HFFc6 (cell line): ENCODE data around the gene SIK1. TPM values are rescaled to one million over a fixed set of nuclear protein-coding genes. Genes with fewer than 3 reads are reported as not detected.
"Not testable (repeated sequence)": the region's sequence is repeated elsewhere in the genome, so short reads cannot be mapped to it uniquely, and the experiment has no call there.

Source experiments
- DNase-seq: peaks from one replicate; pipeline ENCODE4 v3.0.0-alpha.2; 2018
- H3K27ac Mint-ChIP-seq: 2 replicates; pipeline ENCODE4 v1.8.0; 2020; ENCODE audit warnings: mild to moderate bottlenecking, mixed read lengths
- H3K27me3 Mint-ChIP-seq: 2 replicates; pipeline ENCODE4 v1.8.0; 2021; ENCODE audit warnings: mild to moderate bottlenecking, moderate library complexity, mixed read lengths; ENCODE audit not compliant: insufficient read depth
- H3K36me3 Mint-ChIP-seq: 2 replicates; pipeline ENCODE4 v1.8.0; 2021; ENCODE audit warnings: low read depth, mixed read lengths
- H3K4me1 Mint-ChIP-seq: 2 replicates; pipeline ENCODE4 v1.8.0; 2020; ENCODE audit warnings: low read depth, mixed read lengths
- H3K4me3 Mint-ChIP-seq: 2 replicates; pipeline ENCODE4 v1.8.0; 2020; ENCODE audit warnings: mild to moderate bottlenecking, moderate library complexity, mixed read lengths
- H3K9me3 Mint-ChIP-seq: 2 replicates; pipeline ENCODE4 v1.8.0; 2020; ENCODE audit warnings: mild to moderate bottlenecking, mixed read lengths
- total RNA-seq, 6 experiments: library from RNA; stranded (reverse); fragmentation: NEBNext Ultra II Directional; extraction: Animal tissue kit (Norgen Biotek cat#: 25700); gene quantifications; 2 replicates in 1 of 6; 3 replicates in 5 of 6; pipeline ENCODE4 v1.2.3, GENCODE V29; 2021
- TF ChIP-seq, protein P1 (sequence below): fragments of 200-600 bp; sonication (generic); IDR thresholded peaks from 2 replicates; pipeline ENCODE4 v1.5.0; 2021; ENCODE audit warnings: antibody characterized with exemption, mild to moderate bottlenecking

SIK1 gene
- total RNA-seq, 6 experiments from 2014 or later: 3.9 to 5.5 (median 4.7) TPM

DNA sequence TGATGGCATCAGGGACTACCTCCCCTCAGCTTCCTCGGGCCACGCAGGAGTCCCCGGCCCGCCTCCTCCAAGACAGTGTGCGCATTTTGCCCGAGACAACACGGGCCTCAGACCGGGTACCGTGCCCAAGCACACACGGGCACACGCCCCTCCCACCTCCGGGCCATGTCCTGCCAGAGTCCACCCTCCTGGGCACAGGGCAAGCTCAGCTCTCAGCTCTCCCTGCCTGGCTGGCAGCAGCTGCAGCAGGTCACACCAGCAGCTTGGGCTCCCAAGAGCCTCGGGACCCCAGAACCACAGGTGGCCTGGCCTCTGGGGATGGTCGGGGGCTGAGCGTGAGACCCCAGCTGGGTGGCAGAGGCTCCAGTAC is 29.5 kb downstream of the SIK1 start:
- not testable (repeated sequence) for H3K4me1 Mint-ChIP-seq, H3K36me3 Mint-ChIP-seq

DNA sequence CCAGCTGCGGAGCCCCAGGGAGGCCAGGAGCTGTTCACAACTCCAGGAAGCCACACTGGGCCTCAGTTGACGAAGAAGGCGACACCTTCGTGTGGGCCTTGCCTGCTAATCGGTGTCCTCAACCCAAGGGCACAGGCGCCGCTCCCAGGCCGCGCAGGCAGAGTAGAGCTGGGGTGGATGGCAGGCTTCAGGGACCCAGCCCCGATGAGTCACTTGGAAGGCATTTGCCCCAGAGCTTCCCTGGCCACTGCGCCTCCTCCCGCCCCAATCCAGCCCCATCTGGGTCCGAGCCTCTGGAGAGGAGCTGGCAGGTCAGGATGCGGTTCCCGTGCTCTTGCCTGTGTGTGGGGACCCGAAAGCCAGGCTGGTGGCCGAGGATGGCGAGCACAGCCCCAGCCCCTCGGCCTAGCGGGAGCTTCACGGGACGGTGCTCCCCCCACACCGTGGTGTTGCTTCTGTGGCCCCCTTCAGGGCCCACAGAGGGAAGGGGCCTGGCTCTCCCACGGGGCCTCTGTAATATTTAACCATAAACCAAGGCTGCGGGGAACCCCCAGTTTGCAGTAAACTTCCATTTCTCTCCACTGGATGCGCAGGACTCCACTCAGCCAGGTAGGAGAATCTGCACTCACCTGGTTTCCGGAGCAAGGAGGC is 30.0 kb downstream of the SIK1 start:
- DNase-seq, H3K27me3 Mint-ChIP-seq, H3K4me1 Mint-ChIP-seq, H3K27ac Mint-ChIP-seq, H3K9me3 Mint-ChIP-seq, H3K36me3 Mint-ChIP-seq, H3K4me3 Mint-ChIP-seq: not testable (repeated sequence)

More for the DNA sequence above, 29.5 kb downstream of the SIK1 start:
- not testable (repeated sequence) for H3K9me3 Mint-ChIP-seq, H3K27me3 Mint-ChIP-seq, H3K4me3 Mint-ChIP-seq, H3K27ac Mint-ChIP-seq, DNase-seq

DNA sequence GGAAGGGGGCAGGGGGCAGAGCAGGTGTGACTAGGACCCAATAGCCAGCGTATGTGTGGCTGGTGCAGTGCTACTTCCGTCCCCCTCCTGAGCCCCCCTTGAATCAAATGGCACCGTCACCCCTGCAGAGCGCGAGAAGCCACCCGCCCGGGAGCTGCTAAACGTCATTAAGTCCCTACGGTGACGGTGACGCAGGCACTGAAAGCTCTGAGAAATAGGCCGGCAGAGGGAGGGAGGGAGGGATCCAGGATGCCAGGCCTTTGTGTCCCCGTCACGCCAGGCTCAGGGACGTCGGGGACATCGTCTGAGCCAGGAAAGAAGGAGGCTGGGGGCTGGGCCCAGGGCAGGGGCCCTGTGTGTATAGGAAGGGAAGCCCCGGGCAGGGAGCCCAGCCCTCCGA is 43.6 kb downstream of the SIK1 start:
- H3K27ac Mint-ChIP-seq, H3K4me1 Mint-ChIP-seq, H3K9me3 Mint-ChIP-seq, H3K36me3 Mint-ChIP-seq, DNase-seq, H3K4me3 Mint-ChIP-seq, H3K27me3 Mint-ChIP-seq: not testable (repeated sequence)

DNA sequence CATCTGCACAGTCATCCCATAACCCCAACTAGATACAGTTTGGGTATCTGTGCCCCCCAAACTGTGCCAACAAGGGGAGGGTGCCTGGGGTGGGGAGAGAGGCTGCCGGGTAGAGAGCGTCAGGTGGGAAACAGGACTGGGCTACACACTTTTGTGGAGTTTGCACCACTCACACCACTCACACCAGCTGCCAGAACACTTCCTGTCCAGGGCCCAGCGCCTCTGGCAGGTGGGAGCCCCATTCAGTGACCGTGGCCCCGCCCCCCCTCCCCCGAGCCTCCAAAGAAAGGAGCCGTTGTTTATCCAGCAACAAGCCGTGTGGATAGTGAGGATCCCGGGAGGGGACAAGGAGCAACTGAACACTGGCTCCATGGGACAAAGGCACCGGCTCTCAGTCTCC is 44.0 kb downstream of the SIK1 start:
- H3K4me3 Mint-ChIP-seq, H3K4me1 Mint-ChIP-seq, H3K27me3 Mint-ChIP-seq, DNase-seq, H3K36me3 Mint-ChIP-seq, H3K27ac Mint-ChIP-seq, H3K9me3 Mint-ChIP-seq: not testable (repeated sequence)

DNA sequence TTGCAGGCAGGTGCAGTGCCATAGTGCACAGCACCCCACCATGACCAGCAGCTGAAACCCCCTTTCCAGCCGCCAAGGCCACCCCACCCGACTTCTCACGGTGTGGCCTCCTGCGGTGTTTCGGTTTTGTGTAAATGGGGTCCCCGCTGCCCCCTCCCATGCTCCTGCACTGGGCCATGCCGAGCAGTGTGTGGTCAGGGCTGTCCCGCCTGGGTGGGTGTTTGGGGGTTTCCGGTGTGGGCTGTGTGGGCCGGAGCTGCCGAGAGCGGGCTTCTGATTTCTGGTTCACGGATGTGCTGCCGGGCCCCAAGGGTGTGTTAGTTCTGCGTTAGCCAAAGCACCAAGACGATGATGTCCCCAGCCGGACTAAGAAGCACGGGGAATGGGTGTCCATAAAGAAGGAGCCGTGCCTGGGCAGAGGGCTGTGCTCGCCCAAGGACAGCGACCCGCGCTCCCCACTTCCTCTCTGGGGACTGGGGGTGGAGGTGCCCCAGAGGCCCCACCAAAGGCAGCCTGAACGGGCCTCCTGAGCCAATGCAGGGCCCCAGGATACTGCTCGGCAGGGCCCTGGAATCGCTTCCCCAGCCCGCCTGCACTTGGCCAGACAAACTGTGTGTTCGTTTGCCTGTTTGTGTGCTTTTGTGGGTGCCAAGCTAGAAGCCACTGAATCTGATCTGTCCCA is 45.9 kb downstream of the SIK1 start:
- not testable (repeated sequence) for H3K36me3 Mint-ChIP-seq, DNase-seq, H3K4me1 Mint-ChIP-seq, H3K9me3 Mint-ChIP-seq, H3K27me3 Mint-ChIP-seq, H3K4me3 Mint-ChIP-seq, H3K27ac Mint-ChIP-seq

DNA sequence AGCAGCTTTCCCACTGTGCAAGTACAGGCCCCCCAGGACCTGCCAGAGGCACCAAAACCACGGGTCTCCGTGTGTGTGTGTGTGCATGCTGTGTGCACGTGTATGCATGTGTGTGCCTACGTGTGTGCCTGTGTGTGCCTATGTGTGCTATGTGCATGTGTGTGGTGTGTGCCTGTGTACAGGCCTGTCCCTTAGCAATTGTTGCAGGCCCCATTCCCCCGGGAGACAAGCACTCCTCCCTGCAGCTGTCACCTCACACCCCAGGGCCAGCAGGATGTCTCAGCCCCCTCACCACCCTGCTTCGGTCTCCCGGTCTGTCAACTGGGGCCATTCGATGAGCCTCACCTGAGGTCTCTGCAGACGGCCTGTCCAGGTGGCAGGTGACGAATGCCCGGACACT is 46.6 kb downstream of the SIK1 start:
- H3K9me3 Mint-ChIP-seq, H3K27me3 Mint-ChIP-seq, H3K4me1 Mint-ChIP-seq: not testable (repeated sequence)

DNA sequence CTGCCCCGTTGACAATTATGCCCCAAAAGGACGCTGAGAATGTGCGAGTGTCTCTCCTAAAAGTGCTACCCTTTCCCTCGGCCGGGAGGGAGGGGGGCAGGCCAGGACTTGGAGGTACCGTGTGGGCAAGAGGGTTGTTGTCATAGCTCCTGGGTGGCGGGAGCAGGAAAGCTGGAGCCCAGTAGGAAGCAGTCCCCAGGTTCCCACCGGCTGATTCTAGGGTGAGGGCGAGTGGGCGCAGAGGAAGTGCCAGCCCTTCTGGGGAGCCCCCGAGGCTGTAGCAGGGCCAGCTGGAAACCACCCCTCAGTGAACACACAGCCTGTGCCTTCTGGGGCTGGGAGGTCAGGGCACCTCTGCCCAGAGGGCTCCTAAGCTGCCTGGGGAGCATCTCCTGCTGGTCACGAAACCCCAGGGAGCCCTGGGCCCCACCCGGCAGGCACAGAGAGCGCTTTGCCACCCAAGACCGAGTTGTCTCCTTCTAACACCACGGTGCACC is 47.3 kb downstream of the SIK1 start:
- H3K4me3 Mint-ChIP-seq, DNase-seq, H3K27ac Mint-ChIP-seq, H3K9me3 Mint-ChIP-seq, H3K4me1 Mint-ChIP-seq, H3K36me3 Mint-ChIP-seq, H3K27me3 Mint-ChIP-seq: not testable (repeated sequence)

More for the DNA sequence above, 46.6 kb downstream of the SIK1 start:
- H3K36me3 Mint-ChIP-seq, DNase-seq, H3K27ac Mint-ChIP-seq, H3K4me3 Mint-ChIP-seq: not testable (repeated sequence)

DNA sequence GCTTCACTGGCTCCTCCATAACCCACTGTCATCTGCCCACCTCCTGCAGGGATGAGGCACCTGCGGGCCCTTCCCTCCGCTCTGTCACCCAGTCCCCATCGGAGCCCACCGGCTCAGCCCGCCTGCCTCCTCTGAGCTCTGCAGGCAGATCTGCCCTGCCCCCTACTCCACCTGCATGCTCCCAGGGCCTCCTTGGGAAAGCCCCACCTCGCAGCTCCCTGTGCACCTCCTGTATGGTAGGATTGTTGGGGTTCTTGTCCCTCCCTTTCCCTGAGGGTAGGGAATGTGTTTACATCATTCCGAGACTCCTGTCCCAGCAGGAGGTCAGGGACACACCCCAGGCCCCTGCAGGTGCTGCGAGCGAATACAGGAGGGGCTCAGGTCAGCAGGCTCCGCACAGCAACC is 50.5 kb downstream of the SIK1 start:
- no peak overlapping the region for H3K4me3 Mint-ChIP-seq
- no peak overlapping the region for H3K27ac Mint-ChIP-seq
- DNase-seq: no peak
- H3K4me1 Mint-ChIP-seq: no peaks in the 10 kb centered on the region
- H3K9me3 Mint-ChIP-seq: no peaks in the 10 kb centered on the region
- H3K27me3 Mint-ChIP-seq: no peaks in the 10 kb centered on the region
- H3K36me3 Mint-ChIP-seq: no peaks in the 10 kb centered on the region
- TF ChIP-seq, protein P1, sequence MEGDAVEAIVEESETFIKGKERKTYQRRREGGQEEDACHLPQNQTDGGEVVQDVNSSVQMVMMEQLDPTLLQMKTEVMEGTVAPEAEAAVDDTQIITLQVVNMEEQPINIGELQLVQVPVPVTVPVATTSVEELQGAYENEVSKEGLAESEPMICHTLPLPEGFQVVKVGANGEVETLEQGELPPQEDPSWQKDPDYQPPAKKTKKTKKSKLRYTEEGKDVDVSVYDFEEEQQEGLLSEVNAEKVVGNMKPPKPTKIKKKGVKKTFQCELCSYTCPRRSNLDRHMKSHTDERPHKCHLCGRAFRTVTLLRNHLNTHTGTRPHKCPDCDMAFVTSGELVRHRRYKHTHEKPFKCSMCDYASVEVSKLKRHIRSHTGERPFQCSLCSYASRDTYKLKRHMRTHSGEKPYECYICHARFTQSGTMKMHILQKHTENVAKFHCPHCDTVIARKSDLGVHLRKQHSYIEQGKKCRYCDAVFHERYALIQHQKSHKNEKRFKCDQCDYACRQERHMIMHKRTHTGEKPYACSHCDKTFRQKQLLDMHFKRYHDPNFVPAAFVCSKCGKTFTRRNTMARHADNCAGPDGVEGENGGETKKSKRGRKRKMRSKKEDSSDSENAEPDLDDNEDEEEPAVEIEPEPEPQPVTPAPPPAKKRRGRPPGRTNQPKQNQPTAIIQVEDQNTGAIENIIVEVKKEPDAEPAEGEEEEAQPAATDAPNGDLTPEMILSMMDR: no peak

DNA sequence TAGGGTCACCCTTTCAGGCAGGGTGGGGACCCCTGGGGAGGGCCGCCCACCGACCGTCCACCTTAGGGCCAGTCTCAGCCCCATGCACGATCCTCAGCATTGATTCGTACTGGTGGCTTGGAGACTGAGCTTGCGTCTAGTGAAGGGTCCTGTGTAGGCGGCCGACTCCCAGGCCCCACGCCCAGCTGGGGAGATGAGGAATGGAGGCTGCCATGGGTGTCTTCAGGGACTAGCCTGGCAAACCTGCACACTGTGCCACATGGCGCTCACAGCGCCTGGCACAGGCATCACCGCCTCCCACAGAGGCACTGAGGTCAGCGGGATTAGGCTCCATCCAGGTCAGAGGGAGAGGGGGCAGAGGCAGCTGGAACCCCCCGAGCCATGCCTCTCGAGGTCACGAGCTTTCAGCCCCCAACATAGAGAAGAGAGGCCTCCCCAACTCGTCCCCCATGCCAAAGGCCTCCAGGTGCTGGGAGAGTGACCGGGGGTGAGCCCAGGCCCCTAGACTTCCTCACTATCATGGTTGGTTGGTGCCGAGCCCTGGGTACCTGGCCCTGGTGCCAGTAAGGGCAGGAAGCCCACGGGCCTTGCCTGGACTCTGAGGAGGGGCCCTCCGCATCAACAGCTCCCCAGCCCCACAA is 51.0 kb downstream of the SIK1 start:
- DNase-seq: no peak
- H3K4me1 Mint-ChIP-seq: no peaks in the 10 kb centered on the region
- no peaks in the 10 kb centered on the region for H3K27me3 Mint-ChIP-seq
- H3K4me3 Mint-ChIP-seq: no peak overlapping the region
- TF ChIP-seq, protein P1: no peak
- H3K36me3 Mint-ChIP-seq: no peaks in the 10 kb centered on the region
- no peak overlapping the region for H3K27ac Mint-ChIP-seq
- no peaks in the 10 kb centered on the region for H3K9me3 Mint-ChIP-seq
